Uterus (tissue), 2 donors: ENCODE measurements around the gene BABAM2.

Experiments
- POLR2A ChIP-seq, 2 donors: fragments of 450-650 bp; IDR thresholded peaks; one replicate each; pipeline ENCODE4 v1.6.1; 2016; ENCODE audit warnings: antibody characterized with exemption in 2 of 2, mild to moderate bottlenecking in 1 of 2, moderate library complexity in 1 of 2
- TF ChIP-seq, protein P1 (sequence below), 4 experiments: fragments of 200-600 bp in 2 of 4; fragments of 450-650 bp in 2 of 4; sonication (generic) in 2 of 4; IDR thresholded peaks; one replicate each; pipeline ENCODE4 v1.5.1; 2016 to 2019; ENCODE audit warnings: antibody characterized with exemption in 4 of 4, mild to moderate bottlenecking in 2 of 4, moderate library complexity in 1 of 4

- TF ChIP-seq, protein P1, sequence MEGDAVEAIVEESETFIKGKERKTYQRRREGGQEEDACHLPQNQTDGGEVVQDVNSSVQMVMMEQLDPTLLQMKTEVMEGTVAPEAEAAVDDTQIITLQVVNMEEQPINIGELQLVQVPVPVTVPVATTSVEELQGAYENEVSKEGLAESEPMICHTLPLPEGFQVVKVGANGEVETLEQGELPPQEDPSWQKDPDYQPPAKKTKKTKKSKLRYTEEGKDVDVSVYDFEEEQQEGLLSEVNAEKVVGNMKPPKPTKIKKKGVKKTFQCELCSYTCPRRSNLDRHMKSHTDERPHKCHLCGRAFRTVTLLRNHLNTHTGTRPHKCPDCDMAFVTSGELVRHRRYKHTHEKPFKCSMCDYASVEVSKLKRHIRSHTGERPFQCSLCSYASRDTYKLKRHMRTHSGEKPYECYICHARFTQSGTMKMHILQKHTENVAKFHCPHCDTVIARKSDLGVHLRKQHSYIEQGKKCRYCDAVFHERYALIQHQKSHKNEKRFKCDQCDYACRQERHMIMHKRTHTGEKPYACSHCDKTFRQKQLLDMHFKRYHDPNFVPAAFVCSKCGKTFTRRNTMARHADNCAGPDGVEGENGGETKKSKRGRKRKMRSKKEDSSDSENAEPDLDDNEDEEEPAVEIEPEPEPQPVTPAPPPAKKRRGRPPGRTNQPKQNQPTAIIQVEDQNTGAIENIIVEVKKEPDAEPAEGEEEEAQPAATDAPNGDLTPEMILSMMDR (IDR thresholded peaks at IDR 0.05) = no peak
- TF ChIP-seq POLR2A (IDR thresholded peaks at IDR 0.05) = no peak
Measured at GRCh38 chr2:28282248-28282647, 391.7 kb downstream of the BABAM2 start.
